Stimulated activated CD8-positive, alpha-beta memory T cell treated with anti-CD3 and anti-CD28 coated beads, Interleukin-7, amount 100 ng/mL, for 48 hours (primary cell): ENCODE results near the gene NFATC1.
"Not testable (repeated sequence)": the region's sequence is repeated elsewhere in the genome, so short reads cannot be mapped to it uniquely, and the experiment has no call there.

ENCODE experiments used
- DNase-seq, 2 donors: peaks; one replicate each; pipeline ENCODE4 v3.0.0-alpha.2; 2020; ENCODE audit warnings: low read depth in 1 of 2; ENCODE audit errors: extremely low read depth in 1 of 2

The NFATC1 gene

DNA sequence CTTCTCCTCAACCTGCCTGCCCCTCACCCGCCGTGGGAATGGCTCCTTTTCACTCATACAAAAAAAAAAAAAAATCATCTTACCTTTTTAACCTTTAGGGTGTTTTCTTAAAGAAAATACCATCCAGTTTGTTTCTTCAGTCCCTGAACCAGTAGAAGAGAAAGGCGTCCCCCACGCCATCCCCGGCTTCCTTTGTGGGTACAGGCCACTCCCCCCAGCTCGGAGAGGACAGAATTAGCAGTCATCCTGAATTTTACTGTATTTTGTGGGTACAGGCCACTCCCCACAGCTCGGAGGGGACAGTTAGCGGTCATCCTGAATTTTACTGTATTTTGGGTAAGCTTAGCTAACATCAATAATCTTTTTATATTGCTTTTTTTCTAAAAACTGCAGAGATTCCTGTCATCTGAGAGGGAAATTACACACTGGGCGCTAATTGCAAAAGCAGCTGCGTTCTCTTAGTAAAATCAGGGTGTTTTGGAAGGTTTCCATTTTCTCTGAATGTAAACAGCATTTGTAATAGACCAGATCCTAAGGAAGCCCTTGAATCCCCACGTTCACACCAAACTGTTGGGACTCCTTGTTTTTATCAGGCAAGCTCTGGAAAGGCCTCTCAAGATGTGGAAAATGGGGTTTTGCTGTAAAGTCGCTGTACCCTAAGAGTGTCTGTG, 72.5 kb downstream of the NFATC1 start:
- no peak for DNase-seq

- DNase-seq, result no peak
These were observed 73.6 kb downstream of the NFATC1 start for GRCh38 chr18:79469309-79469708.

GRCh38 chr18:79469751-79470505, 74.2 kb downstream of the NFATC1 start:
- DNase-seq, result no peak

DNA sequence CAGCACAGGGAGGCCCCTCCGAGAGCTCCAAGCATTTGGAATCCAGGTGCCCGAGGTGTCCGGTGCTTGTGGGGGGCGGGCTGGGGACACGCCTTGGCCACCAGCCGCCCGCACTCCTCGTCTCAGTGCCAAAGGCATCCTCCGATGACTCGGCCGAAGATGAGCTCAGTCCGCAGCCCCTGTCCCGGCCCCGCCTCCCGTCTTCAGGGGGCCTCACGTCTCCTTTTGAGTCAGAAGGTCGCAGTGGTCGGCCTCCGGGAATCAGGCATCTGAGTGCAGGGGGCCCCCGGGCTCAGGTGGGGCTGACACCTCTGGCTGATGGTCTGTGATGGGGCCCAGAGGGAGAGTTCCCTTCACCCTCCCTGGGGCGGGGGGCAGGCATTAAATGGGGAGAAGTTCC, 74.8 kb downstream of the NFATC1 start:
- peak in 1 of 2 donors; percentile 11 for DNase-seq

DNA sequence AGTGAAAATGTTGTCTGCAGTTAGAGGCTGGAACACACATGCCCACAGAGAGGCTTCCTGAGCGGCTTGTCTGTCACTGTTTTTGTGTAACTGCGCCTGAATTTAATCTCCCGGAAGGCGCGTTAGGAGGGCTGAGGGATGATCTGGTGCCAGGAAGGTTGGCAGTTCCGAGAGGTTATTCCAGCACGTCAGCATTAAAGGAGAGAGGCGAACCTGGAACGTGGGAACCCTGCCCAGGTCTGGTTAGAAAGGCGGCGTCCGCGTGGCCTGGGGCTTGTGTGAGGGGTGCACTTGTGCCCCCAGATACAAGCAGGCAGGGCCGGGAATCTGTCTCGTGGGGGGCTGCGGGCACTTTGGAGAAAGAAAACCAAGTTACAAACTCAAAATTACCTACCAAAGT, 75.3 kb downstream of the NFATC1 start:
- DNase-seq, result no peak

- no peak for DNase-seq
These were observed 75.9 kb downstream of the NFATC1 start for GRCh38 chr18:79471597-79471996.

DNA sequence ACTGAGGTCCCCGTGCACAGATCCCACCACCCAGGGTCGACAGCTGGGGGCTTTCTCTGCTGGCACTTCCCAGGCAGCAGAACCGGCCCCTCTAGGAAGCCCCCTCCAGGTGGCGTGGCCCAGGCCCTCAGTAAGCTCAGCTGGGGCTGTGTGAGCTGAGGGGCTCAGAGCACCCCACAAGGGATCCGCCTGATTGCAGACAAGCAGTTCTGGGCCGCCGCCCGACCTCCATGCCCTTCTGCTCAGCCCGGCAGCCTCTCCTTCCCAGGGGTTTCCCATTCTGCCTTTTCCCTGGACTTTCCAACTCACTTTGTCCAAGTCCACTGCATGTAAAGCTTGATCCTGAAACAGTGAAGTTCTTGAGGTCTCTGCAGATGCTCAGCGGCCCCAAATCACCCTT, 76.4 kb downstream of the NFATC1 start:
- no peak for DNase-seq

- no peak for DNase-seq
These were observed 77.2 kb downstream of the NFATC1 start for GRCh38 chr18:79472946-79473345.

DNA sequence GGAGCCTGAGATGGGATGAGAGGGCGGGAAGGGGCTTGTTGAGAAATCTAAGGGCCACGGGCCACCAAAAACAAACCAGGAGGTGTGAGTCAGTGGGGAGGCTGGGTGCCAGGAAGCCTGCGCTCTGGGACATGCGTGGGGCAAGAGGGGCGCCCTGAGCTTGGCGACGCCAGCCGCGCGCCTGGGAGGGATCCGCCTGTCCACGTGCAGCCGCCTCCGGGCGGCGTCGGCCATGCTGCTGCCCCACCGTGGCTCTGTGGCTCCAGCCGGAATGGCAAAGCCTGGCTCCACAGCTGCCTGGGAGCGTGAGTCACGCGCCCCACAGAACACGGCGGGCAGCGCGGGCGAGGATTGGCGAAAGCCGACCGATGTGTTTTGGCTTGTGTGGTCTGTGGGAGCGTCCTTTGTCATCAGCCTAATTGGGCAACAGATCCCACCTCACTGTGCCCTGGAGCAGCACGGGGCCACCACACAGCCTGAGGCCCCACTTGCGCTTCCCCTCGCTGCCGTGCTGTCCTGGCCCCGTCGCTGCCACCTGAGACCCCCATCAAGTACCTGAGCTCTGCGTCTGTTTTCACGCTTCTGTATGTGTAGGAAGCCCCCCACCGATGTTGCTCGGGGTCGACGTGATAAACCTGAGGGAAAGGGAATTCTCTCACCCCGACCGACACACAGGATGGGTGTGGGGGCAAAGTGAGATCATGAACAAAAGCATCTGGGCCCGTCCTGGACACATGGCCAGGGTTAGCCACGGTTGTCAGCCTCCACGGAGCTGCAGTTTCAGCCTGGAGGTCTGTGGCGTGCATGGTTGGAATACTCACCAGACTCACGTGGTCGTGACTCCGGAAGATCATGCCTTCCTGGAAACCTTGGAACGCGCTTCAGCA, 80.5 kb downstream of the NFATC1 start:
- no peak for DNase-seq

DNA sequence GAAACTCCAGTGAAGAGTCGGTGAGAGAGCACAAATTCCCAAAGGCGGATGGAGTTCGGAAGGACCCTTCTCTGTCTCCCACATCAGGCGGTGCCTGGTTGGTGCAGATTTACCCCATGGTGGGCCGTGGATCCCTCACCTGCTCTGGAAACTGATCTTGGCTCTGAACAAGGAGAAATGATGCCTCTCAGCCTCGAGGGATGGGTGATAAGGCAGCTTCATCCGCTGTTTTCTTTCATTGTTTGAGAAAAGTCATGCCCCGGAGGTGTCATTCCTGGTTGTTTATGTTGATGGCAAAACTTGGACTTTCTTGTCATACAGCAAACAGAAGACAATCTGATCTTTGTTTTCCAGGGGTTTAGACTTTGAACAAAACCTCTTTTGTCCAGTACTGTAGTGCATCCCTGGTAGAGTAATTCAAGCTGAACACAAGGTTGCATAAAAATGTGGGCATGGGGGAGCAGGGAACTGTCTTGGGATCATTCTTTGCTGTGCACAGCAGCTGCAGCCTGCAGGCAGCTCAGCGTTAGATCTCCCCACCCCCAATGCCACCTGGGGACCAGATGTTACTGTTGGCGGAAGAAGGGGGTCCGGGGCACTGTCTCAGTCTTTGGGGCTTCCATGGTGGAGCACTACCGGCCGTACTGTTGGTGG, 81.3 kb downstream of the NFATC1 start:
- DNase-seq, result no peak

DNA sequence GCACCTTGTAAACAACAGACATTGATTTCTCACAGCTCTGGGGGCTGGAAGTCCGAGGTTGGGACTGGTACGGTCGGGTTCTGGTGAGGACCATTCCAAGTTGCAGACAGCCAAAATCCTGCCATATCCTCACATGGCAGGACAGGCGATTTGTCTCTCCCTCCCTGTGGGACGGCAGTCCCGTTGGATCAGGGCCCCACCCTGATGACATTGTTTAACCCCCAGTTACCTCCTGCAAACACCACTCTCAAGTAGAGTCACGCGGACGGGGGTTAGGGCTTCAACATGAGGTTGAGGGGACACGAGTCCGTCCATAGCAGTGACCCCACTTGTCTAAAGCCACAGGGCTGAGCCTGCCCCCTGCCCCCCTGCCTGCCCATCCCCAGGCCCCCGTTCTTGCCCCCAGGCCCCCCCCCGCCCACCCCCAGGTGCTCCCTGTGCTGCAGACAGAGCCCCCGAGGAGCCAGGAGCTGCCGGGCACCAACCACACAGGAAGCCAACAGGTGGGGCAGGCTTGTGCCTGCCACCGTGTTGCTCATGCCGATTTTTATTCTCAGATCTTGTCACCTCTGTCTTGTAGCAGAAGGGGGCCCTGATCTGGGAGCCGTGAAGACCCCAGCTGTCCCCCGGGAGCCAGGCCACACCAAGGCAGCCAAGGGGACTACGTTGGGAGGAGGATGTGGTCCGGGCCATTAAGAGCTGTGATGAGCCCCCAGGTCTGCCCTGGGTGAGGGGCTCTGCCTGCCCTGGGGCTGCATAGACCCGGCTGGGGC, 82.2 kb downstream of the NFATC1 start:
- no peak for DNase-seq

DNA sequence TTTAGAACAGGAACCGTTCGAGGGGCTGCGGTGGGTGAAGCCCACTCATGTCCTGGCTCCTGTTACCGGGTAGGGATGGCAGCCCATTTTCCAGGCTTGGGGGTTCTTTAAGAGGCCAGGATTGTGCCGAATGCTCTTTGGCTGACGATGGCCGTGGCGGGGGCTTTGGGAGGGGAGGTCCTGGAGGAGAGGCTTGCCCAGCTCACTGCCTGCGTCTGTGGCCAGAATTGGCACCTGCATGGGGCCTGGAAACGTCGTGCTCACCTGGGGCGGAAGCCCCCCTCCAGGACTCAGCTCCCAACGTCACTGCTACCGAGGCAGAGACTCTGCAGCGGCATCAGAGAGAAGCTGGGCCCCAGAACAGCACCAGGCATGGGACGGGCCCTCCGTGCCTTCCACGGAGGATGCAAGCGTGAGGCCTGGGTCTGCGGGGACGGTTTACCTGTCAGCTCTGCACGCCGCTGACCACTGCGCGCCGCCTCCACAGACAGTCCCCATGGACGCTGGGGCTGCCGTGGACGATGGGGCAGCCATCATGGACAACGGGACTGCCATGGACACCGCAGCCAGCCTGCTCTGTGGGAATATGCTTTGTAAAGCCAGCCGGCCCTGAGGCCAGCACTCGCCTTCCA, 82.9 kb downstream of the NFATC1 start:
- no peak for DNase-seq

DNA sequence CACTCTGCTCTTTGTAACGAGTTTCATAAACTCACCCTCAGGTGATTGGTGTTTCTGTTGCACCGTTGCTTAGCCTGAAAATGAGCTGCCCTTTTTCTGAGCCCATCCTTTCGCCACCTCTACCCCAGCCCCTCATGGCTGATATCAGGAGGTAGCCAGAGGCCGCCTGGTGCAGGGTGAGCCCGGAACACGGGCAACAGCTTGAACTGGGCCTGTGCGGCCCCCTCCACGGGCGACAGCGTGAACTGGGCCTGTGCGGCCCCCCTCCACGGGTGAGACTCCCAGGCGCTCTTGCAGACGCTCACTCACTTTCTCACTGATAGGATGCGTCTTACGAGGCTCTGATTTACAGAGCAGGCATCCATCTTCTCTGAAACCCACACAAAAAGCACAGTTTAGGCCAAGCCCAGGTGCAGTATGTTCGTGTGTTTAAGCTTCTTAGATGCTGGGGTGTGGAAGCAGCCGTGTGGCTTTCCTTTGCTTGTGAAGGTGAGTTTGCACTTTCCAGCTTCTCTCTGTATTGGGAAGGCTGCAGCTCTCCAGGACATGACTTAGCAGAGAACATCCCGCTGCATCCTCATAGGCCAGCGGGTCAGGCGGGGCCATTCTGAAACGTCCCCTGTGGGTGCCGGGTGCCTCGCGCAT, 83.5 kb downstream of the NFATC1 start:
- DNase-seq, result no peak

DNA sequence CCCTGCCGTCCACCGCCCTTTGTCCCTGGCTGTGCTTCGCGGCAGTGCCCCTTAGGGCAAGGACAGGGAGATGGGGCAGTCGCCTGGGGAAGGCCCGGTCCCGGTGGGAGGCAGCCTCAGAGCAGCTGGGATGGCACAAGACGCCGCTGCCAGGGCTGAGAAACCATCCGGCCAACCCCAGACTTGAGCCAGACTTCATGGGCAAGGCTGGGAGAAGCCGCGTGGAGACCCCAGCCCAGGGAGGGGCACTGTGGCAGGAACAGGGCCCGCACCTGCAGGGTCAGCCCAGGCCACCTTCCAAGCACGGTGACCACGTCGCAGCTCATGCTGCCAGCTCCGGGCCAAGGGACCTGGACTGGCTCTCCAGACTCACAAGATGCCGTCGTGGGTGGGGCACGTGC, 84.0 kb downstream of the NFATC1 start:
- no peak for DNase-seq

GRCh38 chr18:79480171-79481045, 84.7 kb downstream of the NFATC1 start:
- no peak for DNase-seq

- DNase-seq, result no peak
These were observed 85.5 kb downstream of the NFATC1 start for GRCh38 chr18:79481046-79481790.

DNA sequence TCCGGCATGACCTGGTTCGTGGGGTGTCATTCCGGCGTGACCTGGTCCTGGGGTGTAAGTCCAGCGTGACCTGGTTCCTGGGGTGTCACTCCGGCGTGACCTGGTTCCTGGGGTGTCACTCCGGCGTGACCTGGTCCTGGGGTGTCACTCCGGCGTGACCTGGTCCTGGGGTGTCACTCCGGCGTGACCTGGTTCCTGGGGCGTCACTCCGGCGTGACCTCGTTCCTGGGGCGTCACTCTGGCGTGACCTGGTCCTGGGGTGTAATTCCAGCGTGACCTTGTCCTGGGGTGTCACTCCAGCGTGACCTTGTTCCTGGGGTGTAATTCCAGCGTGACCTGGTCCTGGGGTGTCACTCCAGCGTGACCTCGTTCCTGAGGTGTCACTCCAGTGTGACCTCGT, 87.7 kb downstream of the NFATC1 start:
- not testable (repeated sequence) for DNase-seq
